ENCODE results near the gene CNTNAP5. TPM values are rescaled to one million over a fixed set of nuclear protein-coding genes. Genes with fewer than 3 reads are reported as not detected.

The CNTNAP5 gene
- total RNA-seq, 1 experiment from 2014 or later, result not detected

DNA sequence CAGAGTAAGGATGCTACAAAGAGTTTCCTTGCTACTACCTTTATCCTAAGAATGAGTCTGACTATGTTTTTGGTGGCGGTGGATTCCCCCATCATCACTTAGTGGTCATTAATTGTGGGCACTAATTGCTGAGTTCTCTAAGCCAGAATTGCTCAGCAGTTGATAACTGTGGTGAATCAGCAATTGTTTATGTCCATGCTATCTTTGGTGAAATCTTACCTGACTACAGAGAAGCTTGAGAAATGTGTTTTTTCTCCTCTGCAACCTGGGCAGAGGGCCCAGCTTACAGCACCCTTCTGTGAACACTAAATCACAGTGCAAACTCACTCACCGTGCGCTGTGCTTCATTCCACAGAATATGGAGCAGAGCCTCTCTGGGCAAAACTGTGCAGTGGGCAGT is 683.6 kb downstream of the CNTNAP5 start:
- H3K9me3 Mint-ChIP-seq (ENCODE audit: low read depth, unreplicated experiment), result peaks cover 23% of the 10 kb centered on the region
- BruUV-seq (replicated peaks), result no TSS peak
- no peak for DNase-seq
- no peaks in the 10 kb centered on the region for H3K36me3 Mint-ChIP-seq (ENCODE audit: insufficient read depth, unreplicated experiment)
- intact Hi-C loops (cut with micrococcal nuclease; ENCODE audit: unreplicated experiment), result no loop called here
- no peak for TF ChIP-seq CTCF (IDR thresholded peaks at IDR 0.05; ENCODE audit: unreplicated experiment)
- no peaks in the 10 kb centered on the region for H3K27me3 Mint-ChIP-seq (ENCODE audit: unreplicated experiment)
- no peak overlapping the region for H3K4me3 Mint-ChIP-seq (ENCODE audit: low read depth, unreplicated experiment)
- CTCF ChIA-PET, result no interaction called here
- H3K4me1 Mint-ChIP-seq (ENCODE audit: low read depth, unreplicated experiment), result no peaks in the 10 kb centered on the region
- H3K27ac Mint-ChIP-seq (ENCODE audit: unreplicated experiment), result no peak overlapping the region

GRCh38 chr2:124713969-124714368 is 688.9 kb downstream of the CNTNAP5 start:
- Mint-ChIP-seq H3K36me3 (ENCODE audit: insufficient read depth, unreplicated experiment) (no peaks in the 10 kb centered on the region), H3K4me1 (ENCODE audit: low read depth, unreplicated experiment) (no peaks in the 10 kb centered on the region), H3K9me3 (ENCODE audit: low read depth, unreplicated experiment) (peaks cover 13% of the 10 kb centered on the region), H3K27ac (ENCODE audit: unreplicated experiment) (no peak overlapping the region), H3K27me3 (ENCODE audit: unreplicated experiment) (no peaks in the 10 kb centered on the region), H3K4me3 (ENCODE audit: low read depth, unreplicated experiment) (no peak overlapping the region)
- TF ChIP-seq CTCF (IDR thresholded peaks at IDR 0.05; ENCODE audit: unreplicated experiment), result no peak
- no peak for DNase-seq
- CTCF ChIA-PET, result no interaction called here
- intact Hi-C loops (cut with micrococcal nuclease; ENCODE audit: unreplicated experiment), result no loop called here
- BruUV-seq (replicated peaks), result no TSS peak

GRCh38 chr2:124725187-124725586 is 700.1 kb downstream of the CNTNAP5 start:
- Mint-ChIP-seq H3K4me1 (ENCODE audit: low read depth, unreplicated experiment) (no peaks in the 10 kb centered on the region), H3K27ac (ENCODE audit: unreplicated experiment) (no peak overlapping the region), H3K4me3 (ENCODE audit: low read depth, unreplicated experiment) (no peak overlapping the region), H3K9me3 (ENCODE audit: low read depth, unreplicated experiment) (no peaks in the 10 kb centered on the region), H3K27me3 (ENCODE audit: unreplicated experiment) (no peaks in the 10 kb centered on the region), H3K36me3 (ENCODE audit: insufficient read depth, unreplicated experiment) (no peaks in the 10 kb centered on the region)
- CTCF ChIA-PET, result no interaction called here
- no TSS peak for BruUV-seq (replicated peaks)
- no peak for DNase-seq
- TF ChIP-seq CTCF (IDR thresholded peaks at IDR 0.05; ENCODE audit: unreplicated experiment), result no peak
- intact Hi-C loops (cut with micrococcal nuclease; ENCODE audit: unreplicated experiment), result no loop called here

DNA sequence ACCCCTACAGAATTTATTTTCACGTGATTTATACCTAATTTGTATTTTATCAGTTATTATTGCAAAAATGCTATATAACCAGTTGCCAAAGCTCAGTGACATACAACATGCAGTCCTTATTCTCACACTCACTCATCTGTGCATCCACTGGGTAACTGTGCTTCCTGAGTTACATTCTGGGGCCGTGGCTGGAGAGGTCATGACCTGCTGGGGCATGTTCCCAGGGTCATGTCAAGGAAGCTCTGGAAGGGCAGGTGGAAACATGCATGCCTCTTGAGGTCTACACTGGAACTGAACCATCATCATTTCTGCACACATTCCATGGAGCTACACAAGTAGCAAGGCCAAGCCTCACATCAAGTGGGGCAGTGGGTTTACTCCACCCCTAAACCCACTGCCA is 715.5 kb downstream of the CNTNAP5 start:
- H3K4me1 Mint-ChIP-seq (ENCODE audit: low read depth, unreplicated experiment), result no peaks in the 10 kb centered on the region
- H3K9me3 Mint-ChIP-seq (ENCODE audit: low read depth, unreplicated experiment), result peaks cover 20% of the 10 kb centered on the region
- CTCF ChIA-PET, result no interaction called here
- BruUV-seq (replicated peaks), result no TSS peak
- no peak for DNase-seq
- H3K27me3 Mint-ChIP-seq (ENCODE audit: unreplicated experiment), result no peaks in the 10 kb centered on the region
- no peak overlapping the region for H3K27ac Mint-ChIP-seq (ENCODE audit: unreplicated experiment)
- H3K36me3 Mint-ChIP-seq (ENCODE audit: insufficient read depth, unreplicated experiment), result no peaks in the 10 kb centered on the region
- H3K4me3 Mint-ChIP-seq (ENCODE audit: low read depth, unreplicated experiment), result no peak overlapping the region
- no peak for TF ChIP-seq CTCF (IDR thresholded peaks at IDR 0.05; ENCODE audit: unreplicated experiment)
- intact Hi-C loops (cut with micrococcal nuclease; ENCODE audit: unreplicated experiment), result no loop called here

DNA sequence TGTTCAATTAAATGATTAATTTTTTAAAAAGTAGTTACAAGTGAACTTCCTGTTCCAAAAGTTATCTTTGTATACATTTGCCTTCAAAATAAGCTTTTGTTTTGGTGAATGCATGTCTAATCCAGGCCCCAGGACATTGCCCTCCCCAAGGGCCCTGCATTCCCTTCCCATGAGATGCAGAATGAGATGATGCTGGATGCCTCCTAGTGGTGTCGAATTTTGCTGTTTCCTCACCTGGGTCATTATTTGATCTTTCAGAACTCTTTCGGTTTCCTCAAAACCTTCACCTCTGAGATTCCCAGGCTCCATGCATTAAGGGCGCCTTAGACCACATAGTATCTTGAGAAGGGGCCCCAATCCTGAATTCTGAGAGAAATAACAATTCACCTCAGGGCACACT is 728.8 kb downstream of the CNTNAP5 start:
- H3K36me3 Mint-ChIP-seq (ENCODE audit: insufficient read depth, unreplicated experiment), result no peaks in the 10 kb centered on the region
- no peak overlapping the region for H3K4me3 Mint-ChIP-seq (ENCODE audit: low read depth, unreplicated experiment)
- intact Hi-C loops (cut with micrococcal nuclease; ENCODE audit: unreplicated experiment), result no loop called here
- H3K27ac Mint-ChIP-seq (ENCODE audit: unreplicated experiment), result no peak overlapping the region
- CTCF ChIA-PET, result no interaction called here
- TF ChIP-seq CTCF (IDR thresholded peaks at IDR 0.05; ENCODE audit: unreplicated experiment), result no peak
- H3K4me1 Mint-ChIP-seq (ENCODE audit: low read depth, unreplicated experiment), result no peaks in the 10 kb centered on the region
- no peak for DNase-seq
- no TSS peak for BruUV-seq (replicated peaks)
- peaks cover 24% of the 10 kb centered on the region for H3K9me3 Mint-ChIP-seq (ENCODE audit: low read depth, unreplicated experiment)
- no peaks in the 10 kb centered on the region for H3K27me3 Mint-ChIP-seq (ENCODE audit: unreplicated experiment)
